K562 (cell line): ENCODE measurements around the gene IL2RG. TPM values are rescaled to one million over a fixed set of nuclear protein-coding genes. Genes with fewer than 3 reads are reported as not detected.

Source experiments
- ATF7 ChIP-seq: fragments of 450-650 bp; IDR thresholded peaks from 2 replicates; pipeline ENCODE4 v1.7.1; 2014; ENCODE audit warnings: mild to moderate bottlenecking, moderate library complexity
- CAMTA2 ChIP-seq: fragments of 250-450 bp; sonication (Bioruptor Pico); conservative IDR thresholded peaks from 2 replicates; pipeline ENCODE4 v1.5.1; 2022
- CBFA2T3 ChIP-seq: fragments of 450-650 bp; IDR thresholded peaks from 2 replicates; pipeline ENCODE4 v1.6.1; 2017
- FOXA1 ChIP-seq: fragments of 450-650 bp; IDR thresholded peaks from 2 replicates; pipeline ENCODE4 v1.6.1; 2016; ENCODE audit warnings: mild to moderate bottlenecking, borderline replicate concordance
- HDAC1 ChIP-seq, 2 experiments: fragments of 450-650 bp; IDR thresholded peaks; 2 replicates each; pipeline ENCODE4 v1.6.1; 2016 to 2017; ENCODE audit warnings: inconsistent platforms in 1 of 2, mild to moderate bottlenecking in 1 of 2, moderate library complexity in 1 of 2
- HINFP ChIP-seq: fragments of 450-650 bp; conservative IDR thresholded peaks from 2 replicates; pipeline ENCODE4 v1.6.1; 2016; ENCODE audit warnings: missing genetic modification characterization, low read depth, mild to moderate bottlenecking, control low read depth, missing compliant biosample characterization
- HMGN3 ChIP-seq: IDR thresholded peaks from 2 replicates; pipeline ENCODE4 v1.6.1; 2011; ENCODE audit warnings: borderline replicate concordance, low read depth, mild to moderate bottlenecking, mixed read lengths, low read length; ENCODE audit not compliant: insufficient read length; ENCODE audit errors: extremely low read depth
- MEF2A ChIP-seq: IDR thresholded peaks from 2 replicates; pipeline ENCODE4 v1.6.1; 2011; ENCODE audit warnings: low read depth, mild to moderate bottlenecking, low read length, moderate library complexity; ENCODE audit not compliant: control insufficient read depth
- MXI1 ChIP-seq: IDR thresholded peaks from 2 replicates; pipeline ENCODE4 v1.6.1; 2011; ENCODE audit warnings: low read depth, mild to moderate bottlenecking, improper control_type of control experiment, low read length
- NONO ChIP-seq, 2 experiments: fragments of 200-400 bp in 1 of 2; fragments of 450-650 bp in 1 of 2; formaldehyde crosslinking in 1 of 2; IDR thresholded peaks; 2 replicates each; pipeline ENCODE4 v1.6.1; 2017; ENCODE audit warnings: low read depth in 2 of 2, mild to moderate bottlenecking in 2 of 2, moderate library complexity in 2 of 2, low read length in 1 of 2
- PATZ1 ChIP-seq: fragments of 250-450 bp; sonication (Bioruptor Pico); IDR thresholded peaks from 2 replicates; pipeline ENCODE4 v1.5.0; 2020; ENCODE audit warnings: mild to moderate bottlenecking, borderline replicate concordance
- PHB2 ChIP-seq: fragments of 450-650 bp; IDR thresholded peaks from 2 replicates; pipeline ENCODE4 v1.6.1; 2017; ENCODE audit warnings: low read depth
- POLR2AphosphoS5 ChIP-seq: IDR thresholded peaks from 2 replicates; pipeline ENCODE4 v1.6.1; 2011; ENCODE audit warnings: mild to moderate bottlenecking, low read depth, low read length, moderate library complexity; ENCODE audit not compliant: control insufficient read depth, insufficient read depth
- PTRF ChIP-seq: fragments of 450-650 bp; IDR thresholded peaks from 2 replicates; pipeline ENCODE4 v1.6.1; 2016; ENCODE audit warnings: mild to moderate bottlenecking, missing genetic modification characterization, missing compliant biosample characterization
- SIN3A ChIP-seq, 2 experiments: fragments of 150-350 bp in 1 of 2; IDR thresholded peaks; 2 replicates each; pipeline ENCODE4 v1.6.1; 2011 to 2016; ENCODE audit warnings: borderline replicate concordance in 2 of 2, low read depth in 2 of 2, low read length in 2 of 2, mild to moderate bottlenecking in 2 of 2, moderate library complexity in 2 of 2; ENCODE audit not compliant: control insufficient read depth in 1 of 2
- SNIP1 ChIP-seq: fragments of 450-650 bp; IDR thresholded peaks from 2 replicates; pipeline ENCODE4 v1.7.1; 2017; ENCODE audit warnings: low read depth, mild to moderate bottlenecking
- TAL1 ChIP-seq: fragments of 450-650 bp; IDR thresholded peaks from 2 replicates; pipeline ENCODE4 v1.6.1; 2016; ENCODE audit warnings: mild to moderate bottlenecking
- TCF3 ChIP-seq: sonication (generic); formaldehyde crosslinking; IDR thresholded peaks from 2 replicates; pipeline ENCODE4 v1.4.0; 2020; ENCODE audit warnings: mild to moderate bottlenecking, missing genetic modification reagents
- TFAM ChIP-seq: fragments of 250-450 bp; sonication (Bioruptor Pico); conservative IDR thresholded peaks from 2 replicates; pipeline ENCODE4 v1.5.0; 2021; ENCODE audit warnings: mild to moderate bottlenecking, moderate library complexity
- TRIM28 ChIP-seq: fragments of 450-650 bp; IDR thresholded peaks from 2 replicates; pipeline ENCODE4 v1.6.1; 2017
- ZNF561 ChIP-seq: fragments of 450-650 bp; formaldehyde crosslinking; conservative IDR thresholded peaks from 2 replicates; pipeline ENCODE4 v1.4.0; 2020; ENCODE audit warnings: mild to moderate bottlenecking, moderate library complexity
- polyA plus RNA-seq, 8 experiments: library from polyadenylated mRNA; depleted of rRNA in 4 of 8; stranded (reverse) in 5 of 8; unstranded in 3 of 8; fragments of >200 nt; fragmentation: Nextera tagmentation in 2 of 8; fragmentation: Illumina TruSeq in 1 of 8; extraction: Ambion mirVana in 2 of 8; extraction: Trizol in 1 of 8; gene quantifications; 2 replicates each; pipeline versions ENCODE4 v1.2.1 to v1.2.3, GENCODE V29; 2011 to 2014; ENCODE audit warnings: inconsistent platforms in 1 of 8, missing spikeins in 1 of 8
- total RNA-seq, 7 experiments: library from RNA; depleted of rRNA in 6 of 7; stranded (reverse); fragments of >200 nt in 6 of 7; fragmentation: Illumina TruSeq in 2 of 7; extraction: Trizol in 2 of 7; gene quantifications; 2 replicates each; pipeline versions ENCODE4 v1.2.1 to v1.2.3, GENCODE V29; 2011 to 2021; ENCODE audit warnings: low replicate concordance in 1 of 7
- TF ChIP-seq, protein P1 (sequence below): fragments of 450-650 bp; IDR thresholded peaks from 2 replicates; pipeline ENCODE4 v1.6.1; 2016; ENCODE audit warnings: borderline replicate concordance
- TF ChIP-seq, protein P2 (sequence below): sonication (generic); formaldehyde crosslinking; IDR thresholded peaks from 2 replicates; pipeline ENCODE4 v1.8.0; 2022; ENCODE audit warnings: missing genetic modification reagents, mild to moderate bottlenecking, borderline replicate concordance

IL2RG gene
- total and polyA plus RNA-seq, 9 of the 15 experiments (the other 6 are each of a cell fraction or from before 2014, with no cell fraction given): 5.5 to 55.4 (median 19.7) TPM

DNA sequence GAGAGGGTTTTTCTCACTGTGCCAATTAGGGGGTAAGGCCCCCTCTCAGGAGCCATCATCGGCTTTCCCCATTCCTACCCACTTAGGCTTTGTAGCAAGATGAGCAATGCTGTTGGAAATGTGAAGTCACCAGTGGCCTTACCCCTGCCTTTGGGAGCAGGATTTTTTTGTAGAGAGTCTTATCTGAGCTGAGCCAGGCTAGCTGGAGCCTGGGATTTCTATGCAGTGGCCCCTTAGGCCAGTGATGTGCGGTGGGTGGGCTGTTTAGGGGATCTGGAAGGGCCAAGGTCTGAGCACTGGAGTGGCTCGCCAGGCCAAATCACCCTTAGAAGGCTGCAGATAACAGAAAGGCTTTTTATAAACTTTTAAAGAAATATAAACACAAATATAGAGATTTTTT, 9.1 kb downstream of the IL2RG start (continued):
- TF ChIP-seq PHB2 (no peak), CAMTA2 (CRISPR knock-in tag) (no peak), MEF2A (no peak), ZNF561 (no peak), TAL1 (peak; percentile 28; the same call in 1 of the 2 replicates), ATF7 (no peak), HDAC1 (IDR thresholded peaks at IDR 0.05) (peak in 1 of 2 experiments; percentile 33; a peak in 1 of 4 replicates), CBFA2T3 (peak; percentile 71), FOXA1 (no peak), PTRF (tag) (no peak), TCF3 (CRISPR knock-in tag) (peak; percentile 51), POLR2AphosphoS5 (no peak), SNIP1 (no peak), HINFP (tag) (no peak), NONO (IDR thresholded peaks at IDR 0.05; ENCODE audit: low read depth in 2 of 2, low read length in 1 of 2) (no peak), TFAM (CRISPR knock-in tag) (no peak), SIN3A (IDR thresholded peaks at IDR 0.05; ENCODE audit: borderline replicate concordance in 2 of 2, control insufficient read depth in 1 of 2, low read depth in 2 of 2, low read length in 2 of 2) (no peak), MXI1 (no peak), HMGN3 (no peak), TRIM28 (no peak), PATZ1 (CRISPR knock-in tag) (no peak)
- TF ChIP-seq, protein P1, sequence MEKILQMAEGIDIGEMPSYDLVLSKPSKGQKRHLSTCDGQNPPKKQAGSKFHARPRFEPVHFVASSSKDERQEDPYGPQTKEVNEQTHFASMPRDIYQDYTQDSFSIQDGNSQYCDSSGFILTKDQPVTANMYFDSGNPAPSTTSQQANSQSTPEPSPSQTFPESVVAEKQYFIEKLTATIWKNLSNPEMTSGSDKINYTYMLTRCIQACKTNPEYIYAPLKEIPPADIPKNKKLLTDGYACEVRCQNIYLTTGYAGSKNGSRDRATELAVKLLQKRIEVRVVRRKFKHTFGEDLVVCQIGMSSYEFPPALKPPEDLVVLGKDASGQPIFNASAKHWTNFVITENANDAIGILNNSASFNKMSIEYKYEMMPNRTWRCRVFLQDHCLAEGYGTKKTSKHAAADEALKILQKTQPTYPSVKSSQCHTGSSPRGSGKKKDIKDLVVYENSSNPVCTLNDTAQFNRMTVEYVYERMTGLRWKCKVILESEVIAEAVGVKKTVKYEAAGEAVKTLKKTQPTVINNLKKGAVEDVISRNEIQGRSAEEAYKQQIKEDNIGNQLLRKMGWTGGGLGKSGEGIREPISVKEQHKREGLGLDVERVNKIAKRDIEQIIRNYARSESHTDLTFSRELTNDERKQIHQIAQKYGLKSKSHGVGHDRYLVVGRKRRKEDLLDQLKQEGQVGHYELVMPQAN: no peak
- TF ChIP-seq, protein P2, sequence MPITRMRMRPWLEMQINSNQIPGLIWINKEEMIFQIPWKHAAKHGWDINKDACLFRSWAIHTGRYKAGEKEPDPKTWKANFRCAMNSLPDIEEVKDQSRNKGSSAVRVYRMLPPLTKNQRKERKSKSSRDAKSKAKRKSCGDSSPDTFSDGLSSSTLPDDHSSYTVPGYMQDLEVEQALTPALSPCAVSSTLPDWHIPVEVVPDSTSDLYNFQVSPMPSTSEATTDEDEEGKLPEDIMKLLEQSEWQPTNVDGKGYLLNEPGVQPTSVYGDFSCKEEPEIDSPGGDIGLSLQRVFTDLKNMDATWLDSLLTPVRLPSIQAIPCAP (CRISPR knock-in tag): no peak
